Mucosa of stomach (tissue), 1 donor: ENCODE measurements around the gene PTRH1.

Experiments
- H3K27me3 ChIP-seq: one replicate; pipeline ENCODE4 v1.7.0; 2013; ENCODE audit warnings: mild to moderate bottlenecking, low read length; ENCODE audit not compliant: control insufficient read depth, insufficient read depth
- H3K36me3 ChIP-seq: one replicate; pipeline ENCODE4 v1.7.0; 2013; ENCODE audit warnings: low read length; ENCODE audit not compliant: control insufficient read depth, insufficient read depth
- H3K4me1 ChIP-seq: one replicate; pipeline ENCODE4 v1.7.0; 2013; ENCODE audit warnings: mild to moderate bottlenecking, low read length; ENCODE audit not compliant: control insufficient read depth, insufficient read depth
- H3K4me3 ChIP-seq: one replicate; pipeline ENCODE4 v1.7.0; 2013; ENCODE audit warnings: low read length
- H3K9ac ChIP-seq: one replicate; pipeline ENCODE4 v1.7.0; 2013; ENCODE audit warnings: mild to moderate bottlenecking, low read length, moderate library complexity
- H3K9me3 ChIP-seq: one replicate; pipeline ENCODE4 v1.7.0; 2013; ENCODE audit warnings: mild to moderate bottlenecking, low read length, moderate library complexity; ENCODE audit not compliant: control insufficient read depth
- donor health status: Pancreatic carcinoma.

Gene PTRH1

DNA sequence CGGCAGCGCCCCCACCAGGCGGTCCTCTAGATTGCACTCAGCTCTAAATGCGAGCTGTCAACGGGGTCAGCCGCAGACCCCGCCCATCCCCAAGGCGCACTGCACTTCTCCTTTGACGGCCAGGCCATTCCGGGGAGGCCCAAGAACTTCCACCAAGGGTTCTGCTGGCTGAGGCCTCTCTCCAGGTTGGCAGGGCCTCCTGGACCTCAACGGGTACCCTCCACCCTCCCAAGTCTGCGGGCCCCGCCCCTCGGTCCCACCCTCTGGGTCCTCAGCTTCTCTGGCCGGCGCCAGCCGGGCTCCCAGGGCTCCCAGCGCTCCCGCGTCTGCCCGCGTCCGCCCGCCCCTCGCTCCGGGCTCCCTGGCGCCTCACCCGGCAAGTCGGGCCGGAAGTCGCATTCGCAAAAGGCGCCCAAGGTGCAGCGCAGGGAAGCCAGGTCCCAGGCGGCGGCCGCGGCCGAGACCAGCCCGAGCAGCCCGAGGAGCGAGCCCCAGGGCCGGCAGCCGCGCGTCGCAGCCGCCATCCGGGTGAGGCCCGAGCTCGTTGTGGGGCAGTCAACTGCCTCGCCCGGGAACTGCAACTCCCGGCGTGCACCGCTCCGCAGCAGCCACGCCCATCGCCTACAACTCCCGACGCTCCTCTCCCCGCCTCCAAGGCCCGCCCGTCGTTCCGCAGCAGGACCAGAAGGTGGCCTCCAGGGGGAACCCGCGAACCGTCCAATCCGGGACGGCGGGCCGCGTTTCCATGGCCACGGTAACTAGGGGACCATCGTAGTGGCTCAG lies 19.5 kb upstream of the PTRH1 start, which contains the start of gene TOR2A:
Gene TOR2A (minus strand): TSS at position 548 of the 783 bp plus-strand sequence. CDS start 24 bp downstream, at position 524.
- no peaks in the 10 kb centered on the region for H3K36me3 ChIP-seq
- no peaks in the 10 kb centered on the region for H3K9me3 ChIP-seq
- peak within 1 kb of the TSS; percentile 80 for H3K9ac ChIP-seq
- no peaks in the 10 kb centered on the region for H3K27me3 ChIP-seq
- peaks cover 10% of the 10 kb centered on the region for H3K4me1 ChIP-seq
- peak within 1 kb of the TSS; percentile 80 for H3K4me3 ChIP-seq

DNA sequence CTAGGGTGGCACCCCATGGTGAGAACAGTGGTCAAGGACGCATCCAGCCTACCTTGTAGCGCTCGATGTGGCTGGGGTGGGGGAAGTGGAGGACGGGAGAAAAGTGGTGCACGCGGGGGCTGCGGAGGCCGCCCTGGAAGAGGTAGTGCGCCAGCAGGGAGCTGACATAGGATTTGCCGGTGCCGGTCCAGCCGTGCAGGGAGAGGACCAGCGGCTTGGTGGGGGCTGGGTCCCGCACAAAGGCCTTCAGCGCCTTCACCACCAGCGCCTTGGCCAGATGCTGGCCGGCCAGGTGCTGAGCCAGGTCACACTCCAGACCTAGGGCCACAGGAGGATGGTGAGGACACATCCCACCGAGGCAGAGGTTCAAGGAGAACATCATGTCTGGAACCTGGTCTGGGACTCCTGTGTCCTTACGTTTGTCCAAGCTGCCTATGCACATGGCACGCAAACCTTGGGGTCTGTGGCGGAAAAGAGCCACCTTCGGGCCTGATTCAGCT lies 18.8 kb upstream of the PTRH1 start:
- Histone ChIP-seq H3K27me3 (no peaks in the 10 kb centered on the region), H3K9ac (peak overlapping the region; percentile 80), H3K4me1 (peaks cover 10% of the 10 kb centered on the region), H3K4me3 (peak overlapping the region; percentile 80), H3K36me3 (no peaks in the 10 kb centered on the region), H3K9me3 (no peaks in the 10 kb centered on the region)

DNA sequence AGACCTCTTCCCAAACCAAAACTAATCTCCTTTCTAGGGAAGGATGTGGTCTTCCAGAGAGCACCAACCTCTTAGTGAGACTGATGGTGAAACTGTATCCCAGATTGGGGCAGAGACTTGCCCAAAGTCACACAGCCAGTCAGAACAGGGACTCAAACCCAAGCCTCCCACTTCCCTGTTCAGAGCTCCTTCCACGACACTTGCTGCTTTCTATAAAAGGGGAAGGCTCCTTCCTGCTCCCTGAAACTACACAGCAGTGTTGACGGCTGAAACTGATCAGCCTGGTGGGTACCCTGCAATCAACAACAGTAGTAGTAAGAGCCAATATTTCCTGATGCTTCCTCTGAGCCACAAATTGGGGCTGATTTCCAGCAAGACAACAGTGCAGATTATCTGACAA lies 18.2 kb upstream of the PTRH1 start:
- Histone ChIP-seq H3K36me3 (no peaks in the 10 kb centered on the region), H3K4me3 (no peak overlapping the region), H3K9me3 (no peaks in the 10 kb centered on the region), H3K9ac (no peak overlapping the region), H3K27me3 (no peaks in the 10 kb centered on the region), H3K4me1 (peaks cover 10% of the 10 kb centered on the region)

DNA sequence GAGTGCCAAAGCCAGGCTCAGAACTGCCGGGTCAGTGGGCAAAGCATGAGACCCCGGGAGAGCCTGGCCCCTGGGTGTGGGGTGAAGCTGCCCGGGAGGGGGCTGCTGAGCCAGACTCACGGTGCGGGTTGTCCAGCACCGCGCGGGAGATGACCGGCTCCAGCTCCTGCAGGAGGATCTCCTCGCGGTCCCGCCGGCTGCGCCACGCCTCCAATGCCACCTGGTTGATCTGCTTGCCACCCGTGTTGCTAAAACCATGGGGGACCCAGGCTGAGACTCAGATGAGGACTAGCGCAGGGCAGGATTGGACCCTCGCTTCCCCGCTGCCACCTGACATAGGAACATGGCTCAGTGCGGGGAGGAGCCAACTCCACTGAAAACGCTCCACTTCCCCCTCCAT lies 17.0 kb upstream of the PTRH1 start:
- no peaks in the 10 kb centered on the region for H3K27me3 ChIP-seq
- no peak overlapping the region for H3K4me3 ChIP-seq
- H3K36me3 ChIP-seq = no peaks in the 10 kb centered on the region
- peaks cover 10% of the 10 kb centered on the region for H3K4me1 ChIP-seq
- H3K9me3 ChIP-seq = no peaks in the 10 kb centered on the region
- H3K9ac ChIP-seq = no peak overlapping the region

DNA sequence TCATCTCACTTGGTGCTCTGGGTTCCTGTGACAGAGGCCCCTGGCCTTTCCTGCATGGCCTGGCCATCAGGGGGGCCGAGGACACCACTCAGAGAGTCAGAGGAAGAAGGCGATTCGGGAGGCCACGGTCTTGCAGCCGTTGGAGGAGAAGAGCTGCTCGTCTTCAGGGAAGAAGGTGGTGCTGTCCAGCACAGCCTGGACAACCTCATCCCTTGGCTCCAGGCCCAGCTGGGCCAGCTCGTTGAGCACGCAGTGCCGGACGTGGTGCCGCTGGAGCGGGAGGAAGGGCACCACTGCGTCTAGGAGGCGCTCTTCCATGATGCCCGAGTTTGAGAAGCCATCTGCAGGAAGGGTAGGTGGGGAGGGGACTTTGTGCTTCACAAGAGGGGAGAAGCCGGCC lies 16.5 kb upstream of the PTRH1 start:
- no peaks in the 10 kb centered on the region for H3K9me3 ChIP-seq
- H3K36me3 ChIP-seq = no peaks in the 10 kb centered on the region
- no peak overlapping the region for H3K4me3 ChIP-seq
- peaks cover 10% of the 10 kb centered on the region for H3K4me1 ChIP-seq
- no peak overlapping the region for H3K9ac ChIP-seq
- H3K27me3 ChIP-seq = no peaks in the 10 kb centered on the region

DNA sequence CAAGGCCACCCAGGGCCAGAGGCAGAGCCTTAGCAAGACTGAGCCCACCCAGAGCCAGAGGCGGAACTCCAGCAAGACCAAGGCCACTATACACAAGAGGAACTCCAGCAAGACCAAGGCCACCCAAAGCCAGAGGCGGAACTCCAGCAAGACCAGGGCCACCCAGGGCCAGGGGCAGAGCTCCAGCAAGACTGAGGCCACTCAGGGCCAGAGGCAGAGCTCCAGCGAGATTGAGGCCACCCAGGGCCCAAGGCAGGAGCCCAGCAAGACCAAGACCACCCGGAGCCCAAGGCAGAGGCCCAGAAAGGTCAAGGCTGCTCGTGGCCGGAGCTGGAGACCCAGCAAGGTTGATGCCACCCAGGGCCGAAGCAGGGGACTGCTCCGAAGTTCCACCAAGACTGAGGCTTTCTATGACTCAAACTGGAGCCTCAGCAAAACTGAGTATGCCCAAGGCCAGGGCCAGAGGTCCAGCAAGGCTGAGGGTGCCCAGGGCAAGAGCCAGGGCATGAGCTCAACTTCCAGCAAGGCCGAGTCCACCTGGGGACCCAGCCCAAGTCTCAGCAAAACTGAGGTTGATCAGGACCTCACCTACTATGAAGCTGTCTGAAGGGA lies 15.4 kb upstream of the PTRH1 start:
- no peaks in the 10 kb centered on the region for H3K36me3 ChIP-seq
- no peaks in the 10 kb centered on the region for H3K9me3 ChIP-seq
- H3K27me3 ChIP-seq = no peaks in the 10 kb centered on the region
- peaks cover 10% of the 10 kb centered on the region for H3K4me1 ChIP-seq
- H3K9ac ChIP-seq = no peak overlapping the region
- no peak overlapping the region for H3K4me3 ChIP-seq

DNA sequence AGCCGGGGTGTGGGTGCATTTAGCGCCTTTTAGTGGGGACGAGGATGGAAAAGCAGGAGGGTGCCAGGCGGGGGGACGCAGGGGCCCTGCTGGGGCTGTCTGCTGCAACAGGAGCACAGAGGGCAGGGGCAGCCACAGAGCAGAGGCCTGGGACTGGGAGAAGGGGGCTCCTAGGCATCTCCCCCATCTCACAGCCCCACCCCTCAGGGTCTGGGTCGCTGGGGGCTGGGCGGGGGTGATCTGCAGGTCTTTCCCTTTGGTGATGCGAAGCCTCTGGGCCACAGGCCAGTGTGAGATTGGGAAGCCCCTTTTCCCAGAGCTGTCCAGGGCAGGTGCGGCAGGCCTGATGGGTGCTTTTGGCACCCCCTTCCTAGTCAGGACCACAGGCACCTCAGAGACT lies 14.8 kb upstream of the PTRH1 start:
- Histone ChIP-seq H3K9ac (no peak overlapping the region), H3K36me3 (no peaks in the 10 kb centered on the region), H3K27me3 (no peaks in the 10 kb centered on the region), H3K4me1 (peaks cover 10% of the 10 kb centered on the region), H3K4me3 (no peak overlapping the region), H3K9me3 (no peaks in the 10 kb centered on the region)

DNA sequence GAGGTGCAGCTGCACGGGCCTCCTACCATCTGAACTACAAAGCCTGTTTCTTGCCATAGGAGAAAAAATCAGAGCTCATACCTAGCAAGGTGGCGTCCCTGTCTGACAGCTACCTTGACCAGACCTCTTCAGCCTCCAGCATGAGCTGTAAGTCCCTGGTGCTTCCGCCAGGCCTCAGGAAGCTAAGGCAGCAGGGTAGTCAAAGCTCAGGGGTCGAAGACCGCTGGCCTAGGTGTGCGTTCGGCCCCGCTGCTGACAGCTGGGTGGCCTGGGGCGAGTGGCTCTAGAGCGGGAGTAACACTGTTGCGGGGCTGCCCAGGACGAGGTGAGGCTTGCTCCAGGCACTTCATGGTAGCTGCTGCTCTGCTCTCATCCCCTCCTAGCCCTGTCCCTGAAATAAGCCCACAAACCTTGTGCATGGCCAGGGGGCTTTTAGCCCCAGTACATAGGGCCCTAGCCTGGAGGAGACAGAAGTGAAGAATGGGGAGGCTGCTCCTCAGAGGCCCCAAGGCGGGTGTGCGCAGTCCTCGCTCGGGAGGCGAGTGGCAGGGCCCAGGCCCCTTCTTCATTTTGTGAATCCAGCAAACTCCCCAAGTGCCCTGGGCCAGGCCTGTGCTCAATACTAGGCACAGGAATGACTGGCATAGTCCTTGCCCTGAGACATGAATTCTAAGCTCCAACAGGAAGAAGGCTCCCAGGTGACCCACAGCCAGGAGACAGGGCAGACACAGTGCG lies 14.2 kb upstream of the PTRH1 start:
- Histone ChIP-seq H3K9ac (no peak overlapping the region), H3K36me3 (no peaks in the 10 kb centered on the region)

DNA sequence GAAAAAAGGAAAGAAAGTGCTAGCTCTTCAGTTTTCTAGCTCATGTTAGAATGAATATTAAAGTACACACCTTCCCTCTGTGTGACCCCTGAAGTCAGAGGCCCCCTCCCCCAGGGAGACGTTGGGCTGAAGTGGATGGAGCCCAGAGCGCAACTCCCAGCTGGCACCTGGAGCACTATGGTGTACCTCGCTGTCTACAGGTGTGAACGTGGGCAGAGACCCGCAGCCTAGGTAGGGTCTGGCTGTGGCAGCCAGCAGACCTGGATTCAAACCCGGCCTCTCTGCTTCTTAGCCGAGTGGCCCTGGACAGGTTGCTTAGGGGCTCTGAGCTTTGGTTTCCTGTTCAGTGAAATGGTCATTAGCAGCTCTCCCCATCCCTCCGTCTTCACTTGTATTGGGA lies 13.3 kb upstream of the PTRH1 start:
- peaks cover 10% of the 10 kb centered on the region for H3K4me1 ChIP-seq
- no peak overlapping the region for H3K4me3 ChIP-seq
- no peaks in the 10 kb centered on the region for H3K27me3 ChIP-seq
- H3K36me3 ChIP-seq = no peaks in the 10 kb centered on the region
- H3K9ac ChIP-seq = no peak overlapping the region
- no peaks in the 10 kb centered on the region for H3K9me3 ChIP-seq

More for the DNA sequence above, 14.2 kb upstream of the PTRH1 start:
- Histone ChIP-seq H3K4me1 (peaks cover 11% of the 10 kb centered on the region), H3K27me3 (no peaks in the 10 kb centered on the region), H3K9me3 (no peaks in the 10 kb centered on the region), H3K4me3 (no peak overlapping the region)

DNA sequence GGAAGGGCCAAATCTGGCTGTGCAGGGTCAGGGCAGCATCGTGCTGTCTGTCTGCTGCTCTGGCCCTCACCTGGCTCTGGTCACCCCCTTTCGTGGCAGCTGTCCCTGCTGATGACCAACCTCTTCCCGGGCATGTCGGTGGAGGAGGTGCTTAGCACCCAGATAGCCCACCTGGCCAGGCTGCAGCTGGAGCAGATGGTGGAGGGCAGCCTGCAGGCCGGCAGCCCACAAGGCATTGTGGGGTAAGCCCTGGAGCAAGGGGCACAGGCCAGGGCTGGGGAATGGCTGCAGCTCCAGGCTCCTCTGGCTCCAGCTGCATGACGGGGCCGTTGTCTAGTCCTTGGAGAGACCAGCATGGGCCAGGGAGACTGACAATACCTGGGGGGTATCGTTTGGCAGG lies 11.4 kb upstream of the PTRH1 start:
- Histone ChIP-seq H3K9me3 (no peaks in the 10 kb centered on the region), H3K36me3 (no peaks in the 10 kb centered on the region), H3K4me3 (no peak overlapping the region), H3K4me1 (peaks cover 22% of the 10 kb centered on the region), H3K9ac (no peak overlapping the region), H3K27me3 (no peaks in the 10 kb centered on the region)

DNA sequence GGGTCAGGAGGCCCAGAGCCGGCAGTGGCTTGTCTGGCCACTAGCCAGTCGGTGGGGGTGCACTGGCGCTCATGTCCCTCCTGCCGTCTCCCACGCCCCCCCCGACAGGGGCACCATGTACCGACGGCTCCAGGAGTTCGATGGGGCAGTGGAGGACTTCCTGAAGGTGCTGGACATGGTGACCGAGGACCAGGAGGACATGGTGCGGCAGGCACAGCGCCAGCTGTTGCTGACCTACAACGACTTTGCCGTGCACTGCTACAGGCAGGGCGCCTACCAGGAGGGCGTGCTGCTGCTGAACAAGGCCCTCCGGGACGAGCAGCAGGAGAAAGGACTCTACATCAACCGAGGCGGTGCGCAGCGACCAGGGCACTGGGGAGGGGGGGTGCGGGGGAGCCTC lies 8.5 kb upstream of the PTRH1 start:
- H3K9me3 ChIP-seq = no peaks in the 10 kb centered on the region
- no peaks in the 10 kb centered on the region for H3K27me3 ChIP-seq
- H3K4me3 ChIP-seq = no peak overlapping the region
- H3K9ac ChIP-seq = no peak overlapping the region
- no peaks in the 10 kb centered on the region for H3K36me3 ChIP-seq
- H3K4me1 ChIP-seq = peaks cover 23% of the 10 kb centered on the region

DNA sequence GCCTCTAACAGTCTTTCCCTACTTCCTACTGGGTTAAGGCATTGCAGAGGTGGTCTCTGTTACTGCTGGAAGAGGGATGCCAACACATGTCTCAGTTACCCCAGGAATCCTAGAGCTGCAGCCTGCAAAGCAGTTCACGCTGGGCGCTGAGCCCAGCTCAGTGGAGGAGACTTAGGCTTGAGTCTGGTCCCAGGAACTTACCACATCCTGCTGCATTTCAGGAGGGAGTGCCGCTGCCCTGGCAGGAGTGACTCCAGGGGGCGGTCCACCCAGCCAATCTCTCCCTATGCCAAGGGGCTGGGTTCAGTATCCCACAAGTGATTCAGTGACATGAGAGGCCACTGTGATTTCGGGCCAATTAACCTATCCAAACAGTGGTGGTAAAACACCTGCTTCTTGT lies 8.0 kb upstream of the PTRH1 start:
- Histone ChIP-seq H3K4me3 (no peak overlapping the region), H3K9ac (no peak overlapping the region), H3K9me3 (no peaks in the 10 kb centered on the region), H3K4me1 (peaks cover 23% of the 10 kb centered on the region), H3K36me3 (no peaks in the 10 kb centered on the region), H3K27me3 (no peaks in the 10 kb centered on the region)
